NCI-H146 treated with DMSO at 0.1 percent for 48 hours (cell line): ENCODE data around the gene DSCAM.
"Not testable (repeated sequence)": the region's sequence is repeated elsewhere in the genome, so short reads cannot be mapped to it uniquely, and the experiment has no call there.

ENCODE experiments used
- DNase-seq: peaks from one replicate; lab custom pipeline; 2025; ENCODE audit not compliant: unreplicated experiment; lab: John Stamatoyannopoulos, UW

DSCAM gene

GRCh38 chr21:40269239-40269638 is 577.7 kb downstream of the DSCAM start:
- DNase-seq = no peak

- DNase-seq = not testable (repeated sequence)
These were observed 588.5 kb downstream of the DSCAM start for GRCh38 chr21:40258456-40258855.

- DNase-seq = no peak
These were observed 589.6 kb downstream of the DSCAM start for GRCh38 chr21:40257342-40257741.

- no peak for DNase-seq
These were observed 591.2 kb downstream of the DSCAM start for GRCh38 chr21:40255518-40256444.

GRCh38 chr21:40254540-40255465 is 592.2 kb downstream of the DSCAM start:
- DNase-seq = peak; percentile 24

- DNase-seq = no peak
These were observed 593.8 kb downstream of the DSCAM start for GRCh38 chr21:40253112-40253511.

GRCh38 chr21:40250514-40251294 is 596.3 kb downstream of the DSCAM start:
- no peak for DNase-seq

- DNase-seq = no peak
These were observed 602.0 kb downstream of the DSCAM start for GRCh38 chr21:40244981-40245380.

- no peak for DNase-seq
These were observed 603.3 kb downstream of the DSCAM start for GRCh38 chr21:40243685-40244084.

GRCh38 chr21:40242586-40243265 is 604.2 kb downstream of the DSCAM start:
- DNase-seq = no peak

- DNase-seq = no peak
These were observed 611.4 kb downstream of the DSCAM start for GRCh38 chr21:40235528-40235927.

GRCh38 chr21:40231979-40232378 is 615.0 kb downstream of the DSCAM start:
- no peak for DNase-seq

- no peak for DNase-seq
These were observed 619.9 kb downstream of the DSCAM start for GRCh38 chr21:40227096-40227495.

- DNase-seq = no peak
These were observed 631.0 kb downstream of the DSCAM start for GRCh38 chr21:40215941-40216340.

GRCh38 chr21:40210251-40210650 is 636.7 kb downstream of the DSCAM start:
- DNase-seq = no peak

- DNase-seq = no peak
These were observed 638.0 kb downstream of the DSCAM start for GRCh38 chr21:40208948-40209345.

- DNase-seq = no peak
These were observed 638.6 kb downstream of the DSCAM start for GRCh38 chr21:40208206-40208947.

GRCh38 chr21:40200946-40201345 is 646.0 kb downstream of the DSCAM start:
- DNase-seq = no peak

GRCh38 chr21:40200126-40200525 is 646.8 kb downstream of the DSCAM start:
- DNase-seq = no peak
